SKM-1 (cell line): ENCODE measurements around the gene CHPT1.
"Not testable (repeated sequence)": the region's sequence is repeated elsewhere in the genome, so short reads cannot be mapped to it uniquely, and the experiment has no call there.

Experiments used
- DNase-seq: peaks from one replicate; lab custom pipeline; 2025; ENCODE audit not compliant: unreplicated experiment; lab: John Stamatoyannopoulos, UW

The CHPT1 gene

DNA sequence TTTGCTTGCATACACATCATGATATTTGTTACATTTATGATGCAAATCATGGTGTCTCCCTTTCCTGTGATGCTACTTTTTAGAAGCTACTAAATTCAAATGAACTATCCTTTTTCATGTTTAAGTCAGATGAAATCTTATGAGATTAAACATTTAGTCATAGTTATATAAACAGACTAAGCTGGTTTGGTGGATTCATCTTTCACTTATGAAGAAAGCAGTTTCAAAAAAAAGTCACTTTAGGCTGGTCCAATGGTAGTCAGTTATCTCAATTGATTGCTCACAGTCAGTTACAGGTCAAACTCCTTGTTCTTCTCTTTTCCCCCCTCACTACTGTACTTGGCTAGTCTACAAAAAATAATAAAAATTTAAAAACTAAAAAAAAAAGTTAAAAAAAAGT, 22.1 kb downstream of the CHPT1 start:
- no peak for DNase-seq

DNA sequence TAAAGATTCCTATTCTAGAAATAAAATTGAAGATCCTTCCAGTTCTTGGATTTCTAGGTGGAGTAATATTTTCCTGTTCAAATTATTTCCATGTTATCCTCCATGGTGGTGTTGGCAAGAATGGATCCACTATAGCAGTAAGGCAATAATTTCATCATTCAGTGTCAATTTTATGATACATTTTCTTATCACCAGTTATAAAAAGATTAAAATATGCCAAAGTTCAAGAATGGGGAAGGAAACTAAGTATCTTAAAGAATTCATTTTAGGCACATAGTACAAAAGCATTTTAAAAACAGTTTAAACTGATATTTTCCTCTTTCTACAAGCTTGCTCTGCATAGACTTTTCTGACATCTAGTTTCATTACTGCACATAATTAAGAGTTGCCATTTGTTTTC, 22.7 kb downstream of the CHPT1 start:
- no peak for DNase-seq

DNA sequence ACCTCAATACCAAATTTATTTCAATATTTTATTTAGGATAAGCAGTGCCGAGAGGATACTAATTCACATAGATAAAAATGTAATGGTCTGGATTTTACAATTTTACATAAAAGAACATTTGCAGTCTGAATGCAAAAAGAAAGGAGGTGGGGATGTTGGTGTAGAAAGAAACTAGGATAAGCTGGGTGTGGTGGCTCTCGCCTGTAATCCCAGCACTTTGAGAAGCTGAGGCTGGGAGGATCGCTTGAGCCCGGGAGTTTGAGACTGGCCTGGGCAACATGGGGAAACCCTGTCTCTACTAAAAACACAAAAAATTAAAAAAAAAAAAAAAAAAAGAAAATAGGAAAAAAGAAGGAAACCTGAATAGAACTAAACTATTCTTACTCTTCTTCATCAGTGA, 25.0 kb downstream of the CHPT1 start:
- no peak for DNase-seq

DNA sequence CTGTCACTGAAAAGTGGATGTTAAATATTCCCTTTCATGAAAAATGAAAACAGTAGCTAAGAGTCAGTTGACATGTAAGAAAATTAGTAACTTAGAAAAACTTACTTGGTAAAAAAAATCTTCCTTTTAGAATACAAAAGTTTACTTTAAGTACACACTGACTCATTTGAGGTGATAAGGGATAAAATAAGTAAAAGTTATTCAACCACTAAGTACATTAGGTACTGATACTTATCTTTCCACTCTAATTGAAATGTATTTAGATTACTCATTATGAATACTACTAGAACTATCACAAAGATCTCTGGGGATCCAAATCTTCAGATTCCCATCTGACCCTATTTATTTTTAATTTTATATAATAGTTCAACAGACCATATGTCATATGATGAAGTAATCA, 29.7 kb downstream of the CHPT1 start:
- no peak for DNase-seq

DNA sequence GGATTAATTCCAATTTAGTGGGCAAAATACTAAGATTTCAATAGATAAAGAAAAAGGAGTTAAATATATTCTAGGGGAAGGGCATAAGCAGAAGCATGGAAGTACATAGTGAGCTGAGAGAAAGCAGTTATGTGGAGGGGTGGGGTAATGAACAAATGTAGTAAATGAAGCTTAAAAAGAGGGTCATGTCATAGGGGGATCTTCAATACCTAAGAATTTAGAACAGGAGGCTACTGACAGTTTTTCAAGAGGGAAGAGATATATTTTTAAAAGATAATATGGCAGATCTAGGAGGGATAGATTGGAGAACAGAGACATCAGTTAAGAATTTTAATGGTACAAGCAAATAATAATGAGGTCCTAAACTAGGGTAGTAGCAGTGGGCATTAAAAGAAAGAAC, 32.4 kb downstream of the CHPT1 start:
- DNase-seq = no peak

DNA sequence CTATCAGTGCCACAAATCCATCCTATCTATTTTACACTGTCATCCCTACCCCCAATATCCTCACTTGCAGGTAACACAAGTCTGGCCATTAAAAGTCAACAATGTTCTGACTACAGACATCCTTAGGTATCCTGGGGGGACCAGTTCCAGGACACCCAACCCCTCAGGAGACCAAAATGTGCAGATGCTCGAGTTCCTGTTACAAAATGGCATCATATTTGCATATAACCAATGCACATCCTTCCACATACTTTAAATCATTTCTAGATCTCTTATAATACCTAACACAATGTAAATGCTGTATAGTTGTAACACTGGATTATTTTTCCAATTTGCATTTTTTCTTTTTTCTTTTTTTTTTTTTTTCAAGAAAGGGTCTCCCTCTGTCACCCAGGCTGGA, 34.9 kb downstream of the CHPT1 start:
- no peak for DNase-seq

DNA sequence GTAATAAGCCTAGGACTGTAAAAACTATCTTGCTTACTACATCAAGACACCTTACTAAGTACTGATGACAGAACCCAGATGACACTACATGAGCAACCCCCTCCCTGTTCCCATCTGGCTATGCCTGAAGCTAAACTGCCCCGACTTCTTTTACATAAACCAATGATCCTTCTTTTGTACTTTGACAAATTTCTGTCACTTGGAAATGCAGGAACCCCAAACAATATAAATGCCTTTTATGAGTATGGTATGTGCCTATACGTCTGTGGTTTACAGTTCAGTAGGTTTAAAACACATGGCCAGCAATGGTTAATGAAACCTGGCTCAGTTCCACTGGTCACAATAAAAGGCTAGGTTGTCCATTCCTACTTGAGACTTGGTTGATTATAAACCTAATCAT, 35.7 kb downstream of the CHPT1 start:
- no peak for DNase-seq

DNA sequence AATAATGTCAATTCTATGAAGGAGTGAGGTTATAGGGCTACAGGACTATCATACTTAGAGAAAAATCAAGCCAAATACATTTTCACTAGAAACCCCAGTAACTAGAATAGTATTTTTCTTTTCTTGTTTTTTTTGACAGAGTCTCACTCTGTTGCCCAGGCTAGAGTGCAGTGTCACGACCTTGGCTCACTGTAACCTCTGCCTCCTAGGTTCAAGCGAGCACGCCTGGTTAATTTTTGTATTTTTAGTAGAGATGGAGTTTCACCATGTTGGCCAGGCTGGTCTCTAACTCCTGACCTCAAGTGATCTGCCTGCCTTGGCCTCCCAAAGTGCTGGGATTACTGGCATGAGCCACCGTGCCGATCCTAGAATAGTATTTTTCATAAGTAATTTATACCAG, 37.0 kb downstream of the CHPT1 start:
- DNase-seq = not testable (repeated sequence)

DNA sequence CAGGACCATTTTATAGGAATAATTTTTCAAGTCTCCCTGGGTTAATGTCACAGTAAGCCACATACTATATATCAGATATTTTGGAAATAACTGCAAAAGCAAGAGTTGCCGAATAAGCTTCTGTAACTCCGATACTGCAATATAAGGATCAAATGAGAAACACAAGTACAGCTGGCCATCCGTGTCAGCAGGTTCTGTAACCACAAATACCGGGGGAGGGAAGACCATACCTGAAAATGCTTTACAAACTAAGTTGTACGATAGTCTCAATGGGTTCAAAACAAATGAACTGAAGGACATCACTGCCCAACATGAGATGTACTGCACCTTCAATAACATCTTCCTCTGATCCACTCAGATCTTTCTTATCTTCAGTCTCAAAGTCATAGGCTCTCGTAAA, 40.0 kb downstream of the CHPT1 start:
- no peak for DNase-seq

DNA sequence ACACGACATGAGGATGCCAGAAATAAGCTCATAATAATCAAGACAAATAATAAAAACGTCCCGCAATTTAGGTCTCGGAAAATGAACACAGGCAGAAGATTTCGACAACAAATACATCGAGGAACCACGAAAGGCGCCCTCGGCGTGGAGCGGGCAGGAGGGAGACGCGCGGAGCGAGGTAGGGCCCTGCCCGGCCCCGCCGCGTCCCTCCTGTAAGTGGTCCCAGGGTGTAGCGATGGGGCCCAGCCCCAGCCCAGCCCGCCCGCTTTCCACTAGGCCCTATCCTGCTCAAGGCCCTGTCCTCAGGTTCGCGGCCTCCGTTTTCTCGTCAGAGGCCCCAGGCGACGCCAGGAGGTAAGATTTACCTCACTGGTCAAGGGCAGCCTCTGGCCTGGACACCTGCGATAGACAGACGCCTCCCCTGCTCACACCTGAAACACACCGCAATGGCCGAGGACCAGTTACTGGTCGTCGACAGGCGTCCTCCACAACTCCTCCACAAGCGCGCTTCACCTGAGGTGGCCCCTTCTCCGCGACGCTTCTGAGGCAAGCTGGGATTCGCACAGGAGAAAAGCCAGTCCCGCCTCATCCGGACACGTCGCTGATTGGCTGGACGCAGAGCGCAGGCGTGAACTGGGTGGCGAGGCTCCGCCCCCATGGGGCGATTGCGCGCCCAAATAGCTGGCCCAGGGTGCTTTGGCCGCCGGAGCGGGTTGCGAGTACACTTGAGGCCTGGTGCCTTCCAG, 41.7 kb downstream of the CHPT1 start, which contains the start of gene SYCP3:
Gene SYCP3, minus strand, starts transcription at position 543 of the 746 bp plus-strand sequence. CDS start 1,527 bp downstream, outside the sequence.
- no peak for DNase-seq

DNA sequence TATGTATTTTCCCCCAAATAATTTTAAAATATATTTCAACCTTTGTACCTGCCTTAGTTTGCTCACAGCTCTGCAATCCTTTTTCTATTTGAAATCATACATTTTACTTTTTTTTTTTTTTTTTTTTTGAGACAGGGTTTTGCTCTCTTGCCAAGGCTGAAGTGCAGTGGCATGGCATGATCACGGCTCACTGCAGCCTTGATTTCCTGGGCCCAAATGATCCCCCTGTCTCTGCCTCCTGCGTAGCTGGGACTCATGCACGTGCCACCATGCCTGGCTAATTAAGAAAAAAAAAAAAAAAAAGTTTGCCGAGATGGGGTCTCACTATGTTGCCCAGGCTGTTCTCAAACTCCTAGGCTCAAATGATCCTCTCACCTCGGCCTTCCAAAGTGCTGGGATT, 43.1 kb downstream of the CHPT1 start:
- DNase-seq = no peak

DNA sequence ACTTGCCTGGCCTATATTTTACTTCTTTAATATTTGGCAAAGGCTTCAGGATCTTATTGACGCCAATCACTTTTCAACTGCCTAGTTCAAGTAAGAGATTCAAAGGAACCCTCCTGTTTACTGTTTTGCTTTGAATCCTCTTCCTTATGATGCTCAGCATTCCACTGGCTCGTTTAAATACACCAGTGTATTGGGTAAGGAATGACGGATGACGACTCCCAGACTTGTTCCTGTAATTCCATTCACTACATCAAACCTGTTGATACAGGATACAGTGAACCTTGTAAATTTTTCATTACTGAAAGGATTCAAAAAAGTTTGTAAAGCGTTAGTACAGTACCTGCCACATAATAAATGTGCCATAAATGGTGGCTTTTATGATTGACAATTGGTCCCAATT, 43.5 kb downstream of the CHPT1 start:
- DNase-seq = no peak

DNA sequence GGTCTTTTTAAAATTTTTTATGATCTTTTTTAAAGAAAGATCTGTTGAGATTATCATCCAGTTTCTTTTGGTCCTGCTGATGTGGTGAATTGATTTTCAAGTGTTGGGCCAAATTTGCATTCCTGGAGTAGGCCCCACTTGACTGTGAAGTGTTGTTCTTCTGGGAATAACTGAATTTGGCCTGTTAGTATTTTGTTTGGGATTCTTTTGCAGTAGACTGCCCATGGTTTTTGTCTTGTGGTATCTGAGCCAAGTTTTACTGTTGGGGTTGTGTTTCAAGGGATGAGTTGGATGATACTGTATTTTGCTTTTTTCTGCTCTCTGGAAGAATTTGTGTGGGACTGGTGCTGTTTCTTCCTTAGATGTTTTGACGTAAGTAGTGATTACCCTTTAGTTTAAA, 45.8 kb downstream of the CHPT1 start:
- DNase-seq = no peak

DNA sequence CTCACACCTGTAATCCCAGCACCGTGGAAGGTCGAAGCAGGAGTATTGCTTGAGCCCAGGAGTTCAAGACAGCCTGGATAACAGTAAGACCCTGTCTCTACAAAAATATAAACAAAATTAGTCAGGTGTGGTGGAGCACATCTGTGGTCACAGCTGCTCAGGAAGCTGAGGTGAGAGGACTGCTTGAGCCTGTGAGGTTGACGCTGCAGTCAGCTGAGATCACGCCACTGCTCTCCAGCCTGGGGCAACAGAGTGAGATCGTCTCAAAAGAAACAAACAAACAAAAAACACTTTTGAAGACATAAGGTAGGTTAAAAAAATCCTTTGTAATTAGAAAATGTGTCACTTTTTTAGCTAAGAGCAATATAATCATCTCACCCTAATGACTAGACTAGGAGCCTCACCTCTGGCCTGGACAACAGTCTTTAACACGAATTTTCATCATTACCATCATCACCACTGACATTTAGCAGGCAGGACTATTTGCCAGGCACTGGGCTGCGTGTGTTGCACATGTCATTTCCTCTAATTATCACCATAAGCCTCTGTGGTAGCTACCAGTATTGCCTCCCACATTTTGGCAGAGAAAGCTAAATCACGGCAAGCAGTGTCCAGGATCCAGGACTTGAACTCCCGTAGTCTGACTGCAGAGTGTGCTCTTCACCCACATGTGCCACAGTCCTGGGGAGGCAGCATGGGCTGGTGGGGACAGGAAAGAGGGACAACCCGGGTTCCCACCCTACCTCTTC, 46.5 kb downstream of the CHPT1 start:
- DNase-seq = no peak

DNA sequence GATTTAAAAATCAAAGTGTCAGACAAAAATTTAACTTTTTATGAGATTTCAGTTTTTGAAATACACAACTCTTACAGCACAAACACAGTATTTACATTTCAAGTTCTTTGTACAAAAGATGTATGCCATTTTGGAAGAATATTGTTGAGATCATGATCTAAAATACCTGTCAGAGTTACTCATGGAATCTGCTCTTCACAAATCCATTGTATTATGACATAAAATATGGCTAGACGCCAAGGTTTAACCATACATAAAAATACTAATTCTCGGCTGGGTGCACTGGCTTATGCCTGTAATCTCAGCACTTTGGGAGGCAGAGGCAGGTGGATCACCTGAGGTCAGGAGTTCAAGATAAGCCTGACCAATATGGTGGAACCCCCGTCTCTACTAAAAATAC, 48.0 kb downstream of the CHPT1 start:
- no peak for DNase-seq

DNA sequence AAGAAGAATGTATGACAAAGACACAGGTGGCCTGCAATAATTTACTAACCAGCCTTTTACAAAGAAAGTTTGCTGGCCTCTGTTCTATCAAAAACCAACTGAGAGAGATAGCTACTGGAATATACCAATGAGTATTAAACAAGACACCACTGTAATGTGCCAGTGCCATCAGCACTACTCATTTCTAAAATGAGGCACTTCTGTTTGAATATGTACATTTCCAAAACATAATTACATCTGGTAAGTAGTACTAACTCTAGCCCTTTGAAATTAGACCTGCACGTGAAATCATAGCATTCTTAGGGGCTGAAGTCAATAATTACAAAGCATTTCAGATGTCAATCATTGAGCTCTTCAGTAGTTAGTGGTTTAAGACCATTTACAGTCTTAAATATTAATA, 48.8 kb downstream of the CHPT1 start:
- no peak for DNase-seq

DNA sequence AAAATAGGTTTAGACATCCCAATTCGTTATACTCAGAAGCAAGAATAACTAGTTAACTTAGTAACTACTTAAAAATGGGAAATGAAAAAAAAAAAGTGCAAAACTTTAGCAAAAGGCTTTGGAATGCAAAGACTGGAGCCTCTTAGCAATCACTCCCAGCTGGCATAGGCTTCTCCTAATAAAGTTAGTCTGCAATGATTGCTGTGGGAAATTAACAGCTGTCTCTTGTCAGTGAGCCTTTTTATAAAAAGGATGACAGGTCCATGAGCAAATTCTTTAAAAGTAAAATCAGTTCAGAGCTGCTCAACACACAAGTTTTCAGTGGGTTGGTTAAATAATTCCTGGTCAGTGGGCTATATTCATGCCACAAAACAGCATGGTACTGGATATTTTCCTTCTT, 49.2 kb downstream of the CHPT1 start:
- no peak for DNase-seq

DNA sequence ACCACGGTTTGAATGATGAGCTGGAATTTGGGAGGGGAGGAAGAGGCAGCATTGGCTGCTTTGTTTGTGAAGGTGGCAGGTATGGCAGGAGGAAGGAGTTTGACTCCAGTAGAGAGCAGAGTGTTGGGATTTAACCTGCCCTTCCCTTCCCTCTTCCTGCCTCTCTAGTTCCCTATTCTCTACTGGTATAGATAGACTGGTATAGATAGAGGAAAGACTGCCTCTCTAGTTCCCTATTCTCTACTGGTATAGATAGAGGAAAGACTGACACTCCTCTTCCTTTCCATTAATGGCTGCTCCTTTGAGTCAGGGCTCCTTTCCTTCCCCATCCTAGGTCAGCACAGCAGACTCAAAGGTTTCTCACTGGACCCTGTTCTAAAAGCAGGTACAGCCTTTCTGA, 50.3 kb downstream of the CHPT1 start:
- peak; percentile 8 for DNase-seq

DNA sequence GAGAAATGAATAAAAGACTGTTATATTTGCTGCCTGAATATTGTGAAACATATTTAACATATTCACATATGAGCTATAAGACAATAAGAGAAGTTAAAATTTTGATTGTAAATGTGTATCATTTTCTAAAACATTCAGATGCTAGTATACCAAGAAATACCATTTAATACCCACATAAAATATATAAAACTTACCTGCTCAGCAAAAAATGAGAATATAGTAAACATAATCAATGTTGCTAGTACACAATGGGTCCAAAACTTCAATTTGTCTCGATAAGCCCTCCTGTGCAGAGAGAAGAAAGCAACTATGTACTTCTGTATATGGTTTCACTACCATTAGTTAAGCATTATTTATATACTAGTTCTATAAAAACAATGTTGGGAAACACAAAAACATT, 51.5 kb downstream of the CHPT1 start:
- DNase-seq = no peak

DNA sequence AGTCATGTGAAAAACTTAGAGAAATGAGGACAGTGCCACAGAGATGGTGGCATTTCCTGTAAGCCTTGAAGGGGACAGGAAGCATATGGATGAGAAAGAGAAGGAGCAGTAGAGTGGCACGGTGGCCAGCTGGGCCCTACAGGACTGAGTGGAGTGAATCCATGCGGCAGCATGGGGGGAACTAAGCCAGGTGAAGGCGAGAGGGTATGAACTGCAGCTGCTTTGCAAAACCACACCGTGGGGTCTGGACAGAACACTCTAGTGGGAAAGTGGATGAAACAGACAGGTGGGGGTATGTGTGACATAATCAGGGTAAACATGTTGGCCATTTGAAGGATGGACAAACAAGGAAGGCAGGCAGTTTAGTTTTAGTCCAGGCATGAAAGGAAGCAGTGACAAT, 52.2 kb downstream of the CHPT1 start:
- DNase-seq = no peak

DNA sequence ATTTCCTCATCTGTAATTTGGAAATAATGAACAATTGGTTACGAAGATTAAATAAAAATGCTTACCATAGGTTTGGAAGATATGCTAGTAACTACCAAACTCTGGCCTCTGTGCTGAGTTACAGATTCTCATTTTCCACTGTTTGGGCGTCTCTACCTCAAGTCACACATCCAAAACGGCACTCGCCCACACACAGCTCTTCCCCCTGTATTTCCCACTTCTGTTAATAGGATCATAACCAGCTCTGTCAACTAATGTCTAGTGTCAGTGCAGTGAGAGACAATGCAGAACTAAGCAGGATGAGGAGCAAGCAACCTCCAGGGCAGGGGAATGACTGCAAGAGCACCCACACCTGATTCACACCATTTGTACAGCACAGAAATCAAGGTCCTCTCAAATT, 52.7 kb downstream of the CHPT1 start:
- DNase-seq = no peak

DNA sequence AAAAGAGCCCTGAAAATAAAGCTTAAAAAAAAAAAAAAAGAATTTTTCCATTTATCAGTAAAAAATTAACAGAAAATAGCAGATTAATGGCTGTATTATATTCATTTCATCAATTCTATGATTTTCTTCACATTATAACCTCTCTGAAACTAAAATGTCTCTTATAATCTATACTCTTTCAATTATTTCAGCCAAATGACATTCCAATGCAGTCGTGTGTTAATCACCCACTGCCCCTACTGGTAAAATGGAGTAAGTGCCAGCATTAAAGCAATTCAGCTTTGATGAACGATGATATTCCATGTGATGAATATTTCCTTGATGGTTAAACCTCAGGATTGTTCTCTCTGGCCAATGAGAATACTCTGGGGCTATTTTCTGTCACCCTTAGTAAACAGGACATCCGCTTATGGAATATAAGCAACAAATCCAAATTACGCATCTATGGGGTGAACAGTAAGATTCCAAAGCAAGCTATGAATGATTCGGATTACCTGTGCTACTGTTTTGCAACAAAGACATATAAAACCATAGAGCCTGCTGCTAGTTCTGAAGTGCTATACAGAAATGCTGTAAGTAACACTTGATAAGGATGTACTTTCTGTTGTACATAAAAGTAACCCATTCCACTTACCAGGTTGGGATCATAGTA, 62.1 kb downstream of the CHPT1 start:
- DNase-seq = no peak
